Hippocampal formation (tissue), 2 donors: ENCODE measurements around the gene NFATC1.

Experiments
- DNase-seq, 2 donors: peaks; one replicate each; lab custom pipeline; 2025; lab: John Stamatoyannopoulos, UW

The NFATC1 gene

GRCh38 chr18:79389689-79390088, 6.0 kb upstream of the NFATC1 start:
- DNase-seq, result no peak

GRCh38 chr18:79392226-79392625, 3.5 kb upstream of the NFATC1 start:
- DNase-seq, result no peak

- DNase-seq, result no peak
Measured at GRCh38 chr18:79393181-79393634, 2.5 kb upstream of the NFATC1 start.

- DNase-seq, result peak; percentile 20 to 53
Measured at GRCh38 chr18:79393635-79394533, 1.8 kb upstream of the NFATC1 start.

- DNase-seq, result no peak
Measured at GRCh38 chr18:79394534-79395307, 1.0 kb upstream of the NFATC1 start.

GRCh38 chr18:79395308-79395640, 456 bp upstream of the NFATC1 start:
- no peak for DNase-seq

- DNase-seq, result peak in 1 of 2 donors; percentile 20
Measured at GRCh38 chr18:79396431-79397246, 909 bp downstream of the NFATC1 start.

GRCh38 chr18:79397247-79397829, 1.6 kb downstream of the NFATC1 start:
- DNase-seq, result no peak

GRCh38 chr18:79397830-79398761, 2.4 kb downstream of the NFATC1 start:
- DNase-seq, result no peak

- DNase-seq, result no peak
Measured at GRCh38 chr18:79399275-79400081, 3.7 kb downstream of the NFATC1 start.

- DNase-seq, result no peak
Measured at GRCh38 chr18:79400091-79400590, 4.4 kb downstream of the NFATC1 start.

GRCh38 chr18:79400591-79401381, 5.1 kb downstream of the NFATC1 start:
- no peak for DNase-seq

GRCh38 chr18:79401494-79402208, 5.9 kb downstream of the NFATC1 start:
- DNase-seq, result no peak

GRCh38 chr18:79402209-79402576, 6.5 kb downstream of the NFATC1 start:
- DNase-seq, result no peak

- peak; percentile 44 to 54 for DNase-seq
Measured at GRCh38 chr18:79402977-79403722, 7.4 kb downstream of the NFATC1 start.

GRCh38 chr18:79403723-79404566, 8.2 kb downstream of the NFATC1 start:
- no peak for DNase-seq

- DNase-seq, result no peak
Measured at GRCh38 chr18:79404567-79404910, 8.8 kb downstream of the NFATC1 start.
